ENCODE data around the gene DCAF7.

Gene DCAF7

GRCh38 chr17:63546308-63547082, 3.8 kb upstream of the DCAF7 start:
- H3K4me3 ChIP-seq (ENCODE audit: low read length) = no peak overlapping the region
- DNase-seq (ENCODE audit: low read depth) = no peak
- TF ChIP-seq CTCF (conservative IDR thresholded peaks at IDR 0.05; ENCODE audit: low read length) = no peak

GRCh38 chr17:63547083-63547523, 3.2 kb upstream of the DCAF7 start:
- DNase-seq (ENCODE audit: low read depth) = no peak
- H3K4me3 ChIP-seq (ENCODE audit: low read length) = no peak overlapping the region
- no peak for TF ChIP-seq CTCF (conservative IDR thresholded peaks at IDR 0.05; ENCODE audit: low read length)

- no peak for DNase-seq (ENCODE audit: low read depth)
- no peak for TF ChIP-seq CTCF (conservative IDR thresholded peaks at IDR 0.05; ENCODE audit: low read length)
- peak overlapping the region; percentile 73 for H3K4me3 ChIP-seq (ENCODE audit: low read length)
Measured at GRCh38 chr17:63549289-63549945, 860 bp upstream of the DCAF7 start.

GRCh38 chr17:63550817-63551639, 751 bp downstream of the DCAF7 start:
- H3K4me3 ChIP-seq (ENCODE audit: low read length) = peak overlapping the region; percentile 95
- DNase-seq (ENCODE audit: low read depth) = peak; percentile 7
- no peak for TF ChIP-seq CTCF (conservative IDR thresholded peaks at IDR 0.05; ENCODE audit: low read length)

- peak; percentile 18 for DNase-seq (ENCODE audit: low read depth)
- H3K4me3 ChIP-seq (ENCODE audit: low read length) = peak overlapping the region; percentile 95
- TF ChIP-seq CTCF (conservative IDR thresholded peaks at IDR 0.05; ENCODE audit: low read length) = no peak
Measured at GRCh38 chr17:63552211-63552610, 1.9 kb downstream of the DCAF7 start.

GRCh38 chr17:63555500-63556156, 5.4 kb downstream of the DCAF7 start:
- no peak overlapping the region for H3K4me3 ChIP-seq (ENCODE audit: low read length)
- no peak for TF ChIP-seq CTCF (conservative IDR thresholded peaks at IDR 0.05; ENCODE audit: low read length)
- no peak for DNase-seq (ENCODE audit: low read depth)

All from AG10803 (cell line).